Measurements from ENCODE around the gene MYEOV. TPM values are rescaled to one million over a fixed set of nuclear protein-coding genes. Genes with fewer than 3 reads are reported as not detected.

The MYEOV gene
- 105 to 115 TPM (median 113 TPM) in 5 replicates for total RNA-seq (2022; extraction: Qiagen RNA extraction; ENCODE audit: low read depth)

GRCh38 chr11:69293819-69294505, at the start of gene MYEOV:
TSS of gene MYEOV (plus strand) at chr11:69294155. CDS start at chr11:69295355, 1,200 bp downstream.

Other genes starting within 250 kb of the MYEOV start
- gene TPCN2, start 245.2 kb upstream of the MYEOV start, total RNA-seq (2022; extraction: Qiagen RNA extraction; ENCODE audit: low read depth): 10.1 to 14.1 TPM (median 12.3 TPM) in 5 replicates
- 0.05 TPM in 1 of 5 replicates, not detected in the others for gene SMIM38, start 138.2 kb upstream of the MYEOV start, total RNA-seq (2022; extraction: Qiagen RNA extraction; ENCODE audit: low read depth)
- not detected in 5 replicates for gene LINC01488, start 187.5 kb downstream of the MYEOV start, total RNA-seq (2022; extraction: Qiagen RNA extraction; ENCODE audit: low read depth)